Activated naive CD4-positive, alpha-beta T cell (primary cell): ENCODE results near the gene TMOD4.

Source experiments
- DNase-seq, 4 experiments: peaks; one replicate each; lab custom pipeline; 2025; lab: John Stamatoyannopoulos, UW

The TMOD4 gene

GRCh38 chr1:151175041-151175741 is 590 bp downstream of the TMOD4 start:
- no peak for DNase-seq

- DNase-seq = no peak
These were observed 4.6 kb downstream of the TMOD4 start for GRCh38 chr1:151171190-151171589.

GRCh38 chr1:151167116-151167515 is 8.7 kb downstream of the TMOD4 start:
- no peak for DNase-seq

GRCh38 chr1:151166505-151166956 is 9.2 kb downstream of the TMOD4 start:
- no peak for DNase-seq

GRCh38 chr1:151165738-151166504 is 9.9 kb downstream of the TMOD4 start, which contains the start of the genes LYSMD1 and SCNM1:
Gene LYSMD1, minus strand, starts transcription at chr1:151165902. Its CDS starts 644 bp downstream, at chr1:151165258.
Gene SCNM1, plus strand, starts transcription at chr1:151166144. Its CDS starts 9 bp downstream, at chr1:151166153.
- peak; percentile 76 to 88 (median 84) for DNase-seq

GRCh38 chr1:151165281-151165737 is 10.5 kb downstream of the TMOD4 start:
- DNase-seq = no peak

- DNase-seq = no peak
These were observed 11.0 kb downstream of the TMOD4 start for GRCh38 chr1:151164732-151165280.

- no peak for DNase-seq
These were observed 16.4 kb downstream of the TMOD4 start for GRCh38 chr1:151159373-151159772.

- DNase-seq = no peak
These were observed 17.0 kb downstream of the TMOD4 start for GRCh38 chr1:151158751-151159251.

GRCh38 chr1:151158326-151158725 is 17.5 kb downstream of the TMOD4 start:
- DNase-seq = no peak

- peak in 2 of 4 experiments; percentile 27 to 45 for DNase-seq
These were observed 18.7 kb downstream of the TMOD4 start for GRCh38 chr1:151157067-151157531.

GRCh38 chr1:151156515-151156819 is 19.3 kb downstream of the TMOD4 start, which contains the start of gene TNFAIP8L2:
Gene TNFAIP8L2, plus strand, starts transcription at chr1:151156649. Its CDS starts 2,049 bp downstream, at chr1:151158698.
- peak in 3 of 4 experiments; percentile 24 to 75 (median 51) for DNase-seq

- no peak for DNase-seq
These were observed 28.1 kb downstream of the TMOD4 start for GRCh38 chr1:151147665-151148064.

- no peak for DNase-seq
These were observed 28.7 kb downstream of the TMOD4 start for GRCh38 chr1:151147132-151147503.

GRCh38 chr1:151146412-151147131 is 29.2 kb downstream of the TMOD4 start, which contains the start of gene SEMA6C:
Gene SEMA6C, minus strand, starts transcription at chr1:151146631. Its CDS starts 4,010 bp downstream, at chr1:151142621.
- peak; percentile 62 to 81 (median 69) for DNase-seq

GRCh38 chr1:151146072-151146411 is 29.7 kb downstream of the TMOD4 start:
- DNase-seq = no peak

- DNase-seq = peak in 1 of 4 experiments; percentile 23
These were observed 30.3 kb downstream of the TMOD4 start for GRCh38 chr1:151145304-151146071.

- no peak for DNase-seq
These were observed 31.1 kb downstream of the TMOD4 start for GRCh38 chr1:151144474-151145303.

- no peak for DNase-seq
These were observed 31.8 kb downstream of the TMOD4 start for GRCh38 chr1:151143986-151144385.

GRCh38 chr1:151143057-151143435 is 32.7 kb downstream of the TMOD4 start:
- DNase-seq = no peak
